ENCODE results near the gene XRCC1. TPM values are rescaled to one million over a fixed set of nuclear protein-coding genes. Genes with fewer than 3 reads are reported as not detected.

The XRCC1 gene
- total RNA-seq, 6 experiments from 2014 or later = 16.2 to 29.8 (median 27.1) TPM

GRCh38 chr19:43532571-43532961 is 42.8 kb downstream of the XRCC1 start:
- DNase-seq = no peak
- peaks cover 4% of the 10 kb centered on the region; the same call in 1 of the 2 replicates for H3K36me3 Mint-ChIP-seq (ENCODE audit: low read depth)
- H3K4me3 Mint-ChIP-seq = peak overlapping the region; percentile 91
- H3K9me3 Mint-ChIP-seq = no peaks in the 10 kb centered on the region
- H3K27me3 Mint-ChIP-seq (ENCODE audit: insufficient read depth) = peaks cover 2% of the 10 kb centered on the region
- H3K4me1 Mint-ChIP-seq (ENCODE audit: low read depth) = peaks cover 43% of the 10 kb centered on the region
- H3K27ac Mint-ChIP-seq = peak overlapping the region; percentile 82
- TF ChIP-seq CTCF (IDR thresholded peaks at IDR 0.05) = no peak

GRCh38 chr19:43527860-43528622 is 47.3 kb downstream of the XRCC1 start:
- peak overlapping the region; percentile 87 for H3K4me3 Mint-ChIP-seq
- peaks cover 1% of the 10 kb centered on the region; the same call in 1 of the 2 replicates for H3K36me3 Mint-ChIP-seq (ENCODE audit: low read depth)
- no peaks in the 10 kb centered on the region for H3K9me3 Mint-ChIP-seq
- 0 out of 2 replicates have a peak, but pooled peaks have one; percentile 18 for TF ChIP-seq CTCF (IDR thresholded peaks at IDR 0.05)
- H3K27me3 Mint-ChIP-seq (ENCODE audit: insufficient read depth) = peaks cover 4% of the 10 kb centered on the region
- DNase-seq = peak; percentile 6
- peak overlapping the region; percentile 84 for H3K27ac Mint-ChIP-seq
- H3K4me1 Mint-ChIP-seq (ENCODE audit: low read depth) = peaks cover 44% of the 10 kb centered on the region

GRCh38 chr19:43526884-43527859 is 48.2 kb downstream of the XRCC1 start, which contains the start of gene ETHE1:
ETHE1 (minus strand) TSS chr19:43527201; CDS start chr19:43527177, 24 bp downstream.
- no peak for TF ChIP-seq CTCF (IDR thresholded peaks at IDR 0.05)
- H3K27ac Mint-ChIP-seq = peak within 1 kb of the TSS; percentile 93
- H3K4me1 Mint-ChIP-seq (ENCODE audit: low read depth) = peaks cover 40% of the 10 kb centered on the region
- peaks cover 4% of the 10 kb centered on the region for H3K27me3 Mint-ChIP-seq (ENCODE audit: insufficient read depth)
- H3K4me3 Mint-ChIP-seq = peak within 1 kb of the TSS; percentile 87
- H3K36me3 Mint-ChIP-seq (ENCODE audit: low read depth) = peaks cover 4% of the 10 kb centered on the region; the same call in 1 of the 2 replicates
- H3K9me3 Mint-ChIP-seq = no peaks in the 10 kb centered on the region
- DNase-seq = peak; percentile 64

- H3K4me1 Mint-ChIP-seq (ENCODE audit: low read depth) = peaks cover 40% of the 10 kb centered on the region
- TF ChIP-seq CTCF (IDR thresholded peaks at IDR 0.05) = no peak
- peak overlapping the region; percentile 93 for H3K27ac Mint-ChIP-seq
- DNase-seq = no peak
- H3K4me3 Mint-ChIP-seq = peak overlapping the region; percentile 87
- peaks cover 4% of the 10 kb centered on the region for H3K27me3 Mint-ChIP-seq (ENCODE audit: insufficient read depth)
- H3K36me3 Mint-ChIP-seq (ENCODE audit: low read depth) = peaks cover 4% of the 10 kb centered on the region; the same call in 1 of the 2 replicates
- H3K9me3 Mint-ChIP-seq = no peaks in the 10 kb centered on the region
Observed at GRCh38 chr19:43525836-43526771, 49.2 kb downstream of the XRCC1 start.
